PC-9 (cell line): ENCODE data around the gene B3GALT4.

Source experiments
- EZH2 ChIP-seq: fragments of 200-600 bp; sonication (generic); IDR thresholded peaks from 2 replicates; pipeline ENCODE4 v1.8.0; 2017; ENCODE audit warnings: antibody characterized with exemption, low read depth
- TF ChIP-seq, protein P1 (sequence below): fragments of 200-600 bp; sonication (generic); conservative IDR thresholded peaks from 2 replicates; pipeline ENCODE4 v1.6.1; 2017; ENCODE audit warnings: mixed run types, antibody characterized with exemption, mild to moderate bottlenecking, moderate library complexity

- TF ChIP-seq, protein P1, sequence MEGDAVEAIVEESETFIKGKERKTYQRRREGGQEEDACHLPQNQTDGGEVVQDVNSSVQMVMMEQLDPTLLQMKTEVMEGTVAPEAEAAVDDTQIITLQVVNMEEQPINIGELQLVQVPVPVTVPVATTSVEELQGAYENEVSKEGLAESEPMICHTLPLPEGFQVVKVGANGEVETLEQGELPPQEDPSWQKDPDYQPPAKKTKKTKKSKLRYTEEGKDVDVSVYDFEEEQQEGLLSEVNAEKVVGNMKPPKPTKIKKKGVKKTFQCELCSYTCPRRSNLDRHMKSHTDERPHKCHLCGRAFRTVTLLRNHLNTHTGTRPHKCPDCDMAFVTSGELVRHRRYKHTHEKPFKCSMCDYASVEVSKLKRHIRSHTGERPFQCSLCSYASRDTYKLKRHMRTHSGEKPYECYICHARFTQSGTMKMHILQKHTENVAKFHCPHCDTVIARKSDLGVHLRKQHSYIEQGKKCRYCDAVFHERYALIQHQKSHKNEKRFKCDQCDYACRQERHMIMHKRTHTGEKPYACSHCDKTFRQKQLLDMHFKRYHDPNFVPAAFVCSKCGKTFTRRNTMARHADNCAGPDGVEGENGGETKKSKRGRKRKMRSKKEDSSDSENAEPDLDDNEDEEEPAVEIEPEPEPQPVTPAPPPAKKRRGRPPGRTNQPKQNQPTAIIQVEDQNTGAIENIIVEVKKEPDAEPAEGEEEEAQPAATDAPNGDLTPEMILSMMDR: no peak
- TF ChIP-seq EZH2: no peak
Observed at GRCh38 chr6:33320315-33321181, 43.6 kb downstream of the B3GALT4 start.
